ENCODE data around the gene OR2B6. TPM values are rescaled to one million over a fixed set of nuclear protein-coding genes. Genes with fewer than 3 reads are reported as not detected.
"Not testable (repeated sequence)": the region's sequence is repeated elsewhere in the genome, so short reads cannot be mapped to it uniquely, and the experiment has no call there.

Gene OR2B6
- total RNA-seq, 4 donors from 2014 or later, result not detected

- Histone ChIP-seq H3K4me3 (no peak overlapping the region), H3K27ac (no peak overlapping the region), H3K36me3 (no peaks in the 10 kb centered on the region), H3K4me1 (no peaks in the 10 kb centered on the region), H3K9me3 (no peaks in the 10 kb centered on the region), H3K27me3 (no peaks in the 10 kb centered on the region)
- TF ChIP-seq POLR2A (IDR thresholded peaks at IDR 0.05) (no peak), CTCF (IDR thresholded peaks at IDR 0.05) (no peak)
- DNase-seq, result no peak
These were observed 25.8 kb upstream of the OR2B6 start for GRCh38 chr6:27931209-27931608.

GRCh38 chr6:27940766-27941165 lies 16.3 kb upstream of the OR2B6 start:
- no peaks in the 10 kb centered on the region for H3K4me1 ChIP-seq
- TF ChIP-seq POLR2A (IDR thresholded peaks at IDR 0.05) (no peak), CTCF (IDR thresholded peaks at IDR 0.05) (no peak)
- no peak for DNase-seq
- H3K9me3 ChIP-seq, result no peaks in the 10 kb centered on the region
- H3K4me3 ChIP-seq, result no peak overlapping the region
- no peaks in the 10 kb centered on the region for H3K36me3 ChIP-seq
- H3K27me3 ChIP-seq, result no peaks in the 10 kb centered on the region
- H3K27ac ChIP-seq, result no peak overlapping the region

GRCh38 chr6:27943072-27943471 lies 14.0 kb upstream of the OR2B6 start:
- not testable (repeated sequence) for H3K4me1 ChIP-seq, H3K27me3 ChIP-seq

GRCh38 chr6:27948237-27948636 lies 8.8 kb upstream of the OR2B6 start:
- H3K4me1 ChIP-seq, result no peaks in the 10 kb centered on the region
- no peak overlapping the region for H3K27ac ChIP-seq
- no peak for TF ChIP-seq CTCF (IDR thresholded peaks at IDR 0.05)
- TF ChIP-seq POLR2A (IDR thresholded peaks at IDR 0.05), result no peak

More at GRCh38 chr6:27943072-27943471, 14.0 kb upstream of the OR2B6 start:
- H3K4me3 ChIP-seq, H3K9me3 ChIP-seq, DNase-seq, H3K36me3 ChIP-seq, H3K27ac ChIP-seq: not testable (repeated sequence)

GRCh38 chr6:27951040-27951439 lies 6.0 kb upstream of the OR2B6 start:
- H3K27me3 ChIP-seq, result no peaks in the 10 kb centered on the region
- DNase-seq, result no peak
- no peaks in the 10 kb centered on the region for H3K9me3 ChIP-seq
- H3K4me3 ChIP-seq, result no peak overlapping the region
- H3K27ac ChIP-seq, result no peak overlapping the region
- no peak for TF ChIP-seq POLR2A (IDR thresholded peaks at IDR 0.05)
- no peak for TF ChIP-seq CTCF (IDR thresholded peaks at IDR 0.05)
- no peaks in the 10 kb centered on the region for H3K36me3 ChIP-seq
- H3K4me1 ChIP-seq, result no peaks in the 10 kb centered on the region

More at GRCh38 chr6:27948237-27948636, 8.8 kb upstream of the OR2B6 start:
- H3K27me3 ChIP-seq, result no peaks in the 10 kb centered on the region
- H3K9me3 ChIP-seq, result no peaks in the 10 kb centered on the region
- no peak for DNase-seq
- H3K36me3 ChIP-seq, result no peaks in the 10 kb centered on the region
- no peak overlapping the region for H3K4me3 ChIP-seq

- Histone ChIP-seq H3K9me3 (no peaks in the 10 kb centered on the region), H3K27me3 (no peaks in the 10 kb centered on the region), H3K4me3 (no peak overlapping the region), H3K27ac (no peak overlapping the region), H3K4me1 (no peaks in the 10 kb centered on the region), H3K36me3 (no peaks in the 10 kb centered on the region)
- DNase-seq, result no peak
- TF ChIP-seq POLR2A (IDR thresholded peaks at IDR 0.05), result no peak
- no peak for TF ChIP-seq CTCF (IDR thresholded peaks at IDR 0.05)
These were observed 475 bp downstream of the OR2B6 start for GRCh38 chr6:27957516-27957915.

Data from Peyer's patch (tissue), 4 donors.